ENCODE results near the gene NPAS2.

NPAS2 gene

DNA sequence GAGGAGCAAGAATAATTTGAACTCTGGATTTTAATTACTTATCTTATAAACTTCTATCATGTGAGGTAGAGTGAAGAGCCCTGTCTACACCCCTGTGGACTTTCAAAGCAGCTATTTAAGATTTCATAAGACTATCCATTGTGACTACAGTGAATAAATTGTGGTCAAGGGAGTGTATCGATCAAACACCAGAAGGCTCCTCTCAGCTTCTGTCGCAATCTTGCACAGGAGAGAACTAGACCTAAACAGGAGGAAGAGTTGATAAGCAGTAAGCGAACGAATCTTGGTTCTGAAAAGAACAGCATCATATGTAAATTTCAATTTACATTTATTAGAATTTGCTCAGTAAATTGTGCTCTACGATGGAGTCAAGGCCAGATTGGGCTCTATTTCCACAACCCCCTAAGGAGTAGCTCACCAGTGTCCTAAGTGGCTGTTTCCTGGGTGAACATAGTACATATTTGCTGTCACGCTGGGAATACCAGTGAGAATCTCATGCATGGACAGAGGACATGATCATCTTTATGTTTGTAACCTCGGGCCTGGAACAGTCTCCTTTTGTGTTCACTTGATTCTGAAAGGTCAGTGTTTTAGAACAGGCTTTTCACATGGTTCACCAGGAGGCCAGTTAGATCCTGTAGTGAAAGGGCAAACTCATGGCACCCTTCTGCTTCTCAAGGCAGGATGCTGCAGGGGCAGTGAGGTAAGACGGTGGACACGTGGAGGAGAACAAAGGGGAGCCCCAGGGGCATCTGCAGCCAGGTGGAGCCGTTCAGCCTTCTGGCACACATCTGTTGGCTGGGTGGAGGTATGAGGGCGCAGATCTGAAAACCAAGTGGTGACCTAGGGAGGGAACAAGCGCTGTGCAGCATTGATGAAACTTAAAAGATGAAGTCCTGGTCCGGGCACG, 33.3 kb downstream of the NPAS2 start:
- in situ Hi-C loops (cut with HindIII; ENCODE audit: low sequenced_read_pairs) = no loop called here

DNA sequence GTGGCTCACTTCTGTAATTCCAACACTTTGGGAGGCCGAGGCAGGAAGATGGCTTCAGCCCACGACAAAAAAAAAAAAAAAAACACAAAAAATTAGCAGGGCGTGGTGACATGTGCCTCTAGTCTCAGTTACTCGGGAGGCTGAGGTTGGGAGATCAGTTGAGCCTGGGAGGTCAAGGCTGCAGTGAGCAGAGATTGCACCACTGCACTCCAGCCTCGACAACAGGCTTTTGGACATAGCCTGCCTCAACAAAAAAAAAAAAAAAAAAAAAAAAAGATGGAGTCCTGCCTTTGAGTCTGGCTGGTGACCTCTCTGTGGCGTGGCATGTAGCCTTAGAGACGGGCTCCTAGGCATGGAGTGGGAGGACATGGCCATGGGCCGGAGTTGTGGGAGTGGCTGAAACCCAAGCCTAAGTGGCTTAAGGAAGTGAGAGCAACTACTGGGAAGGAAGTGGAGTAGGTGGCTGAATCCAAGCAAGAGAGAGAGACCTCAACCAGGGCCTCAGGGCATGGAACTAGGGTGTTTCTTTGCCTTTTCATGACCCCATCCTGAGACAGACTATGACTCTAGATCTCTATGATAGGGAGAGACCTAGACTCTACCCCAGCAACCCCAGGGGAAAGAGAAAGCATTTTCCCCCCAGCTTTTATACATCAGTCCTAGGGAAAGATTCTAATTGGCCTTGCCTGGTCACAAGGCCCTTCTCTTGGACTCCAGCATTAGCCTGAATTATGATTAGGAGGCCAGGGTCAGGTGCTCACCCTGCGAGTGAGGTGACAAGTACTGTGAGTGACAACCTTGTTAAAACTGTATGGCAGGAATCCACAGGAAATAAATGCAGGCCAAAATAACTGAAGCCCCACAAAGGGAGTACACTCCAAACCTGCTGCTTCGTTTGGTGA, 34.2 kb downstream of the NPAS2 start:
- in situ Hi-C loops (cut with HindIII; ENCODE audit: low sequenced_read_pairs) = no loop called here

DNA sequence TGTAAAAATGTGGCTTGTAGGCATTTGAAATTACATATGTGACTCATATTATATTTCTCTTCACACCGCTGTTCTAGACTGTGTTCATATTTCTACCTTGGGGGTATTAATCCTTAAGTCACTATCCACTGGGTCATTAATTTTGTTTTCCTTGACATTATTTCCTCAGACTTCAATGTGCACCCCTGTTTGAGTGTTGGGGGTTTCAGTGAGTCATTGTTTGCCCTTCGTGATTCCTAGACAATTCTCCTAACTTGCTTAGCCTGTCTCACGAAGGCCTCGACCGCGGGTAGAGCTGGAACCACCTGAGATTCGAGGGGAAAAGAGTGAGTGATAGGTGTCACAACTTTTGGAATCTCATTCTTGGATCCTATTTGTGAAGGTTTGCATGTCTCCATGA, 35.1 kb downstream of the NPAS2 start:
- in situ Hi-C loops (cut with HindIII; ENCODE audit: low sequenced_read_pairs) = no loop called here

DNA sequence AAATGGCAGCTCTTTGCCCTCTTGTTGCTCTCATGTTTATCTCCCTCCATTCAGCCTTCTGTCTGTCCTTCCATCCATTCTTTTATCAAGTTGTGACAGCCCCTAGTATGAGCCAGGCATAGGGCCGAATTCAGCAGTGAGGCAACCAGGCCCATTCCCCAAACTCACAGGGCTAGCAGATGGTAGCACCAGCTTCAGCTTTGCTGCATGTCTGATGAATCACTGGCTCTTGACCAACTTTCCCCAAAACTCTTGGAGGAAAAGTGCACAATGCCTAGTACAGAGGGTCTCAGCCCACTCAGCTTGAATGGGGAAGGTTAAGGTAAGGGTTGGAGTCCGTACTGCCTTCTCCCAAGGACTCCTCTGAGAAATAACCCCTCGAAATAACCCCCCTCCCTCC, 35.7 kb downstream of the NPAS2 start:
- in situ Hi-C loops (cut with HindIII; ENCODE audit: low sequenced_read_pairs) = no loop called here

DNA sequence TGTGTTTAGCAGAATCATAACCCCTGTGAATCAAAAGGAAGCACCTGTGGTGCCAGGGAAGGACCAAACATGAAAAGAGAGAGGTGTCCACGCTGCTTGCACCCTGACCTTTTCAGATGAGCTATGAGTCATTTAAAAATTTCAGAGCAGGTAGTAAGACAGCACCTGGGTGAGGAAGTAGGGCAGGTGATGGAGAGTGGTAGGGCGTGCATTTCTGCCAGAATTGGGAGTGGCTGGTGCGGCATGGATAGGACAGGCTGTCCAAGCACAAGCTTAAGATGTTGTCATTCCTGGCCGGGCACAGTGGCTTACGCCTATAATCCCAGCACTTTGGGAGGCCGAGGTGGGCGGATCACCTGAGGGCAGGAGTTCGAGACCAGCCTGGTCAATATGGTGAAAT, 36.8 kb downstream of the NPAS2 start:
- in situ Hi-C loops (cut with HindIII; ENCODE audit: low sequenced_read_pairs) = no loop called here

DNA sequence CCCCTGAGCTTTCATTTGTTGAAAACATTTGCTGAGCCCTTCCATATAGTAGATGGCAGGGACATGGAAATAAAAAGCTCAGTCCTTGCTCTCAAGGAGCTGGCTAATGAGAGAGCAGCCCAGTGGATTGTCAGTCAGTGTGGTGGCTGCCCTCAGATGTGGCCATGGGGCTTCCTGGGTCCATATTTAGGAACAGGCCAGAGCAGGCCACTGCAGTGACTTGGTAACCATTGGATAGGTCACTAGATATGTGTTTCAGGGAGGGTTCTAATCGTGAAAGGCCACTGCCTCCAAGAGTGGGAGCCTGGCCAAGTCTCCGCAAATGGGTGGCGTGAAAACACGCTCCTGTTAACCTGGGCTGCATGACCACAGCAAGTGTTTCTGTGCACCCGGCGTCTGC, 37.4 kb downstream of the NPAS2 start:
- in situ Hi-C loops (cut with HindIII; ENCODE audit: low sequenced_read_pairs) = no loop called here

DNA sequence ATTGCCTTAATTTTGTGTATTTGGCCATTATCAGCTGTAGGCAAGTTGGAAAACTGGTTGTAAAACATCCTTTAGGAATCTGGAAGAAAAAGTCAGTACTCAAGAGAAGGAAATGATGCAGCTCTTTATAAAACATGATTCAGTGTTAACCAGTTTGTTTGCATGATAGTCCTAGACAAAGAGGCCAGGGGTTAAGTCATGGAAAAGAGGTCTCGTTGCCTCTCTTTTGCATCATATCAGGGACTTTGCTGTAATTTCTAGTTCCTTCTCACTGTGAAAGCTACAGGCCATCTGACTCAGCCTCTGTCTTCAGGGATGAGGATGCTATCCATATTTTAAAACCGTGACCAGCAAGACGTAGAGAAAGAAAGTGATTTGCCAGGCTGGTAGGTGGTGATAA, 38.0 kb downstream of the NPAS2 start:
- in situ Hi-C loops (cut with HindIII; ENCODE audit: low sequenced_read_pairs) = no loop called here

DNA sequence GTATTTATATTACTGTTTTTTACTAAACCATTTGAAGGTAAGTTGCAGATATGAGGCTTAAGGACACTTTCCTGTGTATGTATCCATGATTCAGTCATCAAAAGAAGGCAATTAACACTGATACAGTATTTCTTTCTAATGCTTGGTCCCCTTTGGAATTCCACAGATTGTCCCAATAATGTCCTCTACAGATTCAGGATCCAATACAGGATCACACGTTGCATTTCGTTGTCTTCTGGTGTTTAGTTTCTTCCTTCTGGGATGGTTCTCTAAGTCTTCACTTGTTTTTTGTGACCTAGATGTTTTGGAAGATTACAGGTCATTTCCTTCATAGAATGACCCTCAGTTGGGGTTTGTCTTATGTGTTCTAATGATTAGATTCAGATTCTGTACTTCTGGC, 40.0 kb downstream of the NPAS2 start:
- in situ Hi-C loops (cut with HindIII; ENCODE audit: low sequenced_read_pairs) = no loop called here

DNA sequence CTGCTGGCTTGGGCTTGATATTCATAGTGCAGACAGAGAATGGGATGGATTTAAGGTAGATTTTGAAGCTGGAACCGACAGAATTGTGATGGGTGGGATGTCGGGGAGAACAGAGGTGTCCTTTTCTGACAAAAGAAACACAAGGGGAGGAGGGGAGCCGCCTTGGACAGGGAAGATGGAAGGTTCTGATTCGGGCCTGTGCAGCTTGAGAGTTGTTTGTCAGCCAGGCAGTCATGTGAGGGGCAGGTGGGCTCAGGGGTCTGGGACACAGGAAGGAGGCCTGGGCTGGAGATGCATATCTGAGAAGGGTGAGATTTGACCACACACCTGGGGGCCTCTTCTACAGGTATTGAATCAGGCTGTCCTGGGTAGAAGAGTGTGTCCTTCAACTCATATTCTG, 41.4 kb downstream of the NPAS2 start:
- in situ Hi-C loops (cut with HindIII; ENCODE audit: low sequenced_read_pairs) = no loop called here

DNA sequence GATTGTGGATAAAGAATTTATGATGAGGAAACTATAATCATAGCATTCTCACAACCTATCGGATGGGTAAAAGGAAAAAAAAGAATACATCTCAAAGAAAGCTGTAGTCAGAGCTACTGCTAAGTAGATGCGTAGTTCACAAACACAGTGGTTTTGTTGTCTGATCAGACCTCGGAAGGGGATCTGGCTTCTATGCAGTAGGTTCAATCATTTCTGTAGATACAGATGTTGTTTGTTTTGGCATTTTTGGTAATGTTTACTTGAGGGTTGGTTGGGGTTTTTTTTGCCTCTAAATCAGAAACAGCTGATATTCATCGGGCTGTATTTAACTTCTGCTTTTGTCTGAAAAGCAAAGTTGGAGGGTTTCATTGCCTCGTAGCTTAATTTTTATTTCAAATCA, 42.1 kb downstream of the NPAS2 start:
- in situ Hi-C loops (cut with HindIII; ENCODE audit: low sequenced_read_pairs) = no loop called here

DNA sequence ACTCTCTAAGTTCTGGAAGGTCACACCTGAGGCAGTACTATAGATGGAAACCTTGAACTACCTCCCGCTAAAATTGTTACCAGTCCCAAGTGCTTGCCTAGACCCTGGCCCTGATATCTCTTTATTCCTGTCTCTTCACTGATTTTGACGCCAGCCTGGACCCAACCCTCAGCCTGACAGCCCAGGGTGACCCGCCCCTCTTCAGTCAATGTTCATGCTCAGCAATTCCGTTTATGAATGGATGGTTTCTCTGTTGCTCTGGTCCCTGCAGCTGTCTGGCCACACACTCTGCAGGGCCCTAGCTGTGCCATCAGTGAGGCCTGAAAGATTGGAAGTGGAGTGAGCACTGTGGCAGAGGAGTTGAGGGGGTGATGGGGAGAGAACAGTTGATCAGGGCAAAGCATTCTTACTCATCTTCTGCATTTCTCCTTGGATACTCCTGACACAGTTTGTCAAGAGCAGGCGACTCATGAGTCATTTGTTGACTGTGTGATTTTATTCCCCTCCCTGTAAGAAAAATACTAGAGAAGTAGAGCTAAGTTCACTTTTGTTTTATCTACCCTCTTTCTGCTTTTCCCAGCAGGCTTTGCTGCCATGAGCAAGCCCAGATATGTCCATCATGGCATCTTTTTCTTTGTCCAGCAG, 46.0 kb downstream of the NPAS2 start:
- in situ Hi-C loops (cut with HindIII; ENCODE audit: low sequenced_read_pairs) = no loop called here

DNA sequence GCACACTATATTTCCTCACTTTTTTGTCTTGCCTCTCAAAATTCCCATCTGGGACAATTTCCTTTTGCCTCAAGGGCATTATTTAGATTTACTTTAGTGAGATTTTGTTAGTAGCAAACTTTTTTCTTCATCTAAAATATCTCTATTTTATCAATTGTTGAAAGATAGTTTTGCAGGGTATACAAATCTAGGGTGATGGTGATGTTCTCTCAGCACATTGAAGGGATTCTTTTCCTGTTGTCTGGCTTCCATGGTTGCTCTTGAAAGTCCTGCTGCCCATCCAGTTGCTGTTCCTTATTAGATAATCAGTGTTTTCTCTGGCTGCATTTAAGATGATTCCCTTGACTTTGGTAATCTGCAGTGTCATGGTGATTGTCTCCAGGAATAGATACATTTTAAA, 48.1 kb downstream of the NPAS2 start:
- in situ Hi-C loops (cut with HindIII; ENCODE audit: low sequenced_read_pairs) = no loop called here

DNA sequence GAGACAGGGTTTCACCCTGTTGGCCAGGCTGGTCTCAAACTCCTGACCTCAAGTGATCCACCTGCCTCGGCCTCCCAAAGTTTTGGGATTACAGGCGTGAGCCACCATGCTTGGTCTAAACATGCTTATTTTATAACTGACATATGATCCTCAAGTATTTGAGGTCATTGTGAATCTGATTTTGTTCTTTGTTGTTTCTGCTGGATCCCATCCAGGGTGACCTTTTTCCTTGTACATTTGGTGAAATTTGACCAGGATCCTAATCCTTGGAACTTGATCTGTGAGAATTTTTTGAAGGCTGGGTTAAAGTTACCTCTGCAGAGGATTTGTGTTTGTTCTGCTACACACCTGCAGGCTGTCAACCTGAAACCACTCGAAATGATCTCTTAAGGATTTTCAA, 49.2 kb downstream of the NPAS2 start:
- in situ Hi-C loops (cut with HindIII; ENCODE audit: low sequenced_read_pairs) = no loop called here

DNA sequence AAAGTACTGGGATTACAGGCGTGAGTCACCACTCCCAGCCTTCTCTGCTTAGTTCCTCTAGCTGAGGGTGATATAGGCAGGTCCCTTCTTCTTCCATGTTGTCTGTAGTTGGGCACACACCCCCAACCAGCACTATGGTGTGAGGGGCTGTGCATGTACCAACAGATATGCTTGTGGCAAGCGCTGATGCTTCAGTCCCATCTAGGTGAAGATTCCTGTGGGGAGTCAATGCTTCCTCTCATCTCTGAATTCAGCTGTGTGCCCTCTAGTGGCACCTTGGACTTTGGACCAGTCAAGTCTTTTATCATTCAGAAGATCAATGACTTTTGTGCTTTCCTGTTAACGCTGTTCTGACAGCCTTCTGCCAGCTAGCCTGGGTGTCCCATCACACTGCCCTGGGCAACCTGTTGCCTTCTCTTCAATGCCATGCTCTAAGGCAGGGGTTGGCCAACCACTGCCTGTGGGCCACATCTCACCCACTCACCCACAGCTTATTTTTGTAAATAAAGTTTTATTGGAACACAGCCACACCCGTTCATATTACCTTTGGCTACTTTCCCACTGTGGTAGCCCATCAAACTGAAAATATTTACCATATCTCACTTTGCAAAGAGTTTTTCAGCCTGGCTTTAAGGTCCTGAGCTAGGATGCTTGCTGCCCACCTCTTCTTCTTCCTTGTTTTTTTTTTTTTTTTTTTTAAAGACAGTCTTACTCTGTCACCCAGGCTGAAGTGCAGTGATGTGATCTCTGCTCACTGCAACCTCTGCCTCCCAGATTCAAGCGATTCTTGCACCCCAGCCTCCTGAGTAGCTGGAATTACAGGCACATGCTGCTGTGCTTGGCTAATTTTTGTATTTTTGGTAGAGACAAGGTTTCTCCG, 51.0 kb downstream of the NPAS2 start:
- in situ Hi-C loops (cut with HindIII; ENCODE audit: low sequenced_read_pairs) = loop anchor here (10.0 kb wide), 1 partner anchor 136 kb away; no protein-coding TSS in a partner anchor

DNA sequence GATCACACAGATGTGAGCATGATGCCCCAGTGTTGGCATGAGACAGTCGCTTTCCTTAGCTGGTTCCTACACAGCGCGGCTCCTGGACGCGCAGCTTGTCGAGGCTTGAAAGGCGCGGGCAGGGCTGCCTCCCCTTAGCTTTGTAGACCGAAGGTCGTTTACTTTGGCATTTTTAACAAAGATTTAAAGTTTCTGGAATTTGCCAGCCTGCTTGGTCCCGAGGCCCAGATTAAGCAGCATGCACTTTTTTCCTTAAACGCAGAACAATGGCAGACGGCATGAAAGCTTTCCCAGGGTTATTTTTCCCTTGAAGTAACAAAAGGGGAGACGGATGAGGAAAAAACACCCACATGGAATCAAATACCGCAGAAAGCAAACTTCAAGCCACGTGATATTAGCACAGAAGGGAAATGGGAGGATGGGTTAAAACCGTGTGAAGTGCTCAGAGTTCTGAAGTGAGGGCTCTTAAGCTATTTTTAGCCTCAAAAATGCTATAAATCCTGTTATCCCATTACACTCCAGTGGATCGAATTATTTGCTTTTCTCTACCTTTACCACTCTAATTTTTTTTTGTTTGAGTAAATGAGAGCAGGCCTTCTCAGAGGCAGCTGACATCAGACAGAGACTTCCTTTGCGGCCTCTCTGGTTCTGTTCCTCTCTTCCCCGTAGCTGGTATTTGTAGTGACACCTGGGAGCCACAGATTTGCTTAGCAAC, 55.7 kb downstream of the NPAS2 start:
- in situ Hi-C loops (cut with HindIII; ENCODE audit: low sequenced_read_pairs) = loop anchor here (10.0 kb wide), 1 partner anchor 141 kb away; no protein-coding TSS in a partner anchor

DNA sequence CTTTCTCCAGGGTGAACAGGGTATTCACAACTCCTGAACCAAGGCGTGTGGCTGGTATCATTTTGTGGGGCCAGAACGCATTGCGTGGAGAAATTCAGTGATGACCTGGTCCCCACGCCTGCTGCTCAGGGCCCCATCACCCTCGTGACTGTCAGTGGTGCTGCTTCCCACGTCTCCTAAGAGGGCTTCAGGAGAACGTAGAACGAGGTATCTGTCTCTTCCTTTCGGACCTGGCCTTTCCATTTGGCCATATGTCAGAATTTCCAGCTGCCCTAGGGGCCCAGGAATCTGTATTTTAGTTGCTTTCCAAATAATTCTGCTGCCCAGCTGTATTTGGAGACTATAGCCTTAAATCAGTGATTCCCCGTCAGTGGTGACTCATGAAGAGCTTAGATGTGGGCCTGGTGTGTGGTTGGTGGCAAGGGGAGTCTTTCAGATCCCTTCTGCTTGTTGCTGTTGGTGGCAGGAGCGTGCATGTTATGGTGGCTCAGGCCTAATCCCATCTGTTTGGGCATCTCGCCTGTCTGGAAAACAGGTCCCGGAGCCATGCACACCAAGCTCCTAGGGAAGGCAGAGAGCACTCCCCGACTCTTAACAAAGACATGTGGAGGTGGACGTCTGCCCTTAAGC, 56.4 kb downstream of the NPAS2 start:
- in situ Hi-C loops (cut with HindIII; ENCODE audit: low sequenced_read_pairs) = loop anchor here (10.0 kb wide), 1 partner anchor 142 kb away; no protein-coding TSS in a partner anchor

DNA sequence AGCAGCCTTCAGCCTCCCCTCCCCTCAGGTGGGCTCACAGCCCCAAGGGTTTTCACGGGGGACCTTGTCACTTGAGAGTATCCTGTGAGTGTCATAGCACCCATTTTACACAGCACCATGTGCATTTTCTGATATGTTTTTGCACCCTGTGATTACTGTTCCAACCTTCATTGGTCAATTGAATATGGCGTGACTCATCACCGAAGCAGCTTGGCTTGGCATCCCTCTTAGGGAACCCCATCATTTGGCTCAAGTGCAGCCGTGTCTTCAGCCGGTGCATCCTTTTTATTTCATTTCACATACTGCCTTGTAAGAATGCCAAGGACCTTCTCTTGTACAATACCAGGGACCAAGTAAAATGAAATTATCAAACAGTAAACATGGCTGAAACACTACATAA, 57.6 kb downstream of the NPAS2 start:
- in situ Hi-C loops (cut with HindIII; ENCODE audit: low sequenced_read_pairs) = loop anchor here (10.0 kb wide), 1 partner anchor 143 kb away; no protein-coding TSS in a partner anchor

DNA sequence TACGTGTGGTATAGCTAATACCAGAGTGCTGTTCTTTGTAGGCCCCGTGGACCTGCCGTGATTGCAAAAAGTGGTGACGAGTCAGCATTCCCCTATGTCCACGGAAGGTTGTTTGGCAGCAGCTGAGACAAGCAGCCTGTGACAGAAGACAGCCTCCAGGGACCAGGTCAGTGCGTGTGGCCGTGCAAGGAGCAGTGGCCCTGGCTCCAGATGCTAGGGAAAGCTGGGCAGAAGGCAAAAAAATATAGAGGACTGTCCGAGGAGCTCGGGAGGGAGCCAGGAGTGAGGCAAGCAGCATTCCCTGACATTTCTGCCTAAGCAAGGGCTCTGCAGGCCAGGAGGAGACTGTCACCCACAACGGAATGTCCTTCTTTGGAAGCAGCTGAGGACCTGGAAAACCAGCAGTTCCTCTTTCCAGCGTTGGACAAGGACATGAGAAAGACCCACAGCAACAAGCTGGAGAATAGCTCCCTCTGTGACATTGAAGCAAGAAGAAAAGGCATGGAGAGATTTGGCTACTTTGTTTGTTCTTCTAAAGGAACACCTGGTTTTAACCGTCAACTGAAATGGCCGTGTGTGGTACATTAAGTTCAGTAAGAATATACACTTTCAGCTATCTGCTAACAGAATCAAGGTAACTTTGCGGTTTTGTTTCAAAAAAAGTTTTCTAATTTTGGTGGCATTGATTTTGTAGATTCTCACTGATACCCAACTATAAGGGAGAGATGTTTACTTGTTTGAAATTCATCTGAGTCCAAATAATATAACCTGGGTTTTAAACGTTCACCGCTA, 58.3 kb downstream of the NPAS2 start:
- in situ Hi-C loops (cut with HindIII; ENCODE audit: low sequenced_read_pairs) = loop anchor here (10.0 kb wide), 1 partner anchor 143 kb away; no protein-coding TSS in a partner anchor
